ENCODE results near the gene ZCCHC24. TPM values are rescaled to one million over a fixed set of nuclear protein-coding genes. Genes with fewer than 3 reads are reported as not detected.
A peak's percentile ranks its signal among the peaks of the same experiment; 100 is the strongest.

ZCCHC24 gene
- total RNA-seq (10 to 100 TPM in 1 of 6 donors, 1 to 10 TPM in 5; 3.5 to 13.2 (median 6.9) TPM), polyA plus RNA-seq (10 to 100 TPM in 1 of 2 donors, 1 to 10 TPM in 1; 6.6 to 10.4 TPM)

DNA sequence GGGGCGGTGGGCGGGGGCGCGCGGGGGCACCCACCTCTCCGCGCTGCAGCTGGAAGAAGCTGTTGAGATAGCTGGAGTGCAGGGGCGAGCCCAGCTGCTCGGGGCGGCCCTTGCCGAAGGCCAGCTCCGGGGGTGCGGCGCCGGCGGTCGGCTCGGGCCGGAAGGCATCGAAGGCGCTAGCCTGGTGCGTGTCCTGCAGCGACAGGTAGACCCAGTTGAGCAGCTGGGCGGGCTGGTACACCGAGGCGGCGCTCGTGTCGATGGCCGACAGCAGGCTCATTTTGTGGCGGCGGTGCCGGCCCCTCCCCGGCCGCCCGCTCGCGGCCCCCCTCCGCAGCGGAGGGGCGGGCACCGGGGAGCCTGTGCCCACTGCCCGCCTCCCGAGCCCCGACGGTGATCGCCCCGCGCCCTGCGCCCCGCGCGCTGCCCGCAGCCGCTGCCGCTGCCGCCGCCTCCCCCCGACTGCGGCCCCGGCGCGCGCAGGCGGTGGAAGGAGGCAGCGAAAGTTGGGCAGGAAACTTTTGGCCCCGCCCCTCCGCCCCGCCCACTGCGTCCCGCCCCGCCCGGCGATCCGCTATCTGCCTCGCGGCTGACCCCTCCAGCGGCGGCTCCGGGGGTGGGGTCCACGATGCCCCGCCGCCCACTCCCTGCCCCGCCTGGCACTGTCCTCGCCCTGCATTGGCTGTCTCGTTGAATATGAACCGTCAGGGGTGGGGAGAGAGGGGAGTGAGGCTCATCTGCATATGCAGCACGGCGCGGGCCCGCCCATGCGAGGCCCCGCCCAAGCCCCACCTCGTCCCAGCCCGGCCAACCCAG lies at the start of gene ZCCHC24:
Gene ZCCHC24, minus strand, starts transcription at position 464 of the 816 bp plus-strand sequence. Its CDS starts 184 bp downstream, at position 280.
- ATAC-seq (peak; percentile 89 to 96 (median 91)), DNase-seq (peak; percentile 97 to 99 (median 98)), FAIRE-seq (no peak)
- H3K9me3 ChIP-seq: no peaks in the 10 kb centered on the region
- WGBS, 2 donors: 1% methylated on average over 53 to 95 of the region's 95 CpGs
- H3K36me3 ChIP-seq: no peaks in the 10 kb centered on the region
- intact Hi-C loops (cut with DNase I): no loop called here
- H3K4me3 ChIP-seq: peak within 1 kb of the TSS; percentile 77 to 93 (median 88)
- H3K4me1 ChIP-seq: peaks cover 0 to 8% (median 0%) of the 10 kb centered on the region in 3 donors
- TF ChIP-seq, protein P1, sequence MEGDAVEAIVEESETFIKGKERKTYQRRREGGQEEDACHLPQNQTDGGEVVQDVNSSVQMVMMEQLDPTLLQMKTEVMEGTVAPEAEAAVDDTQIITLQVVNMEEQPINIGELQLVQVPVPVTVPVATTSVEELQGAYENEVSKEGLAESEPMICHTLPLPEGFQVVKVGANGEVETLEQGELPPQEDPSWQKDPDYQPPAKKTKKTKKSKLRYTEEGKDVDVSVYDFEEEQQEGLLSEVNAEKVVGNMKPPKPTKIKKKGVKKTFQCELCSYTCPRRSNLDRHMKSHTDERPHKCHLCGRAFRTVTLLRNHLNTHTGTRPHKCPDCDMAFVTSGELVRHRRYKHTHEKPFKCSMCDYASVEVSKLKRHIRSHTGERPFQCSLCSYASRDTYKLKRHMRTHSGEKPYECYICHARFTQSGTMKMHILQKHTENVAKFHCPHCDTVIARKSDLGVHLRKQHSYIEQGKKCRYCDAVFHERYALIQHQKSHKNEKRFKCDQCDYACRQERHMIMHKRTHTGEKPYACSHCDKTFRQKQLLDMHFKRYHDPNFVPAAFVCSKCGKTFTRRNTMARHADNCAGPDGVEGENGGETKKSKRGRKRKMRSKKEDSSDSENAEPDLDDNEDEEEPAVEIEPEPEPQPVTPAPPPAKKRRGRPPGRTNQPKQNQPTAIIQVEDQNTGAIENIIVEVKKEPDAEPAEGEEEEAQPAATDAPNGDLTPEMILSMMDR (IDR thresholded peaks at IDR 0.05): no peak
- H3K27me3 ChIP-seq: no peaks in the 10 kb centered on the region
- H3K27ac ChIP-seq: peak within 1 kb of the TSS; percentile 51 to 77 (median 76)

DNA sequence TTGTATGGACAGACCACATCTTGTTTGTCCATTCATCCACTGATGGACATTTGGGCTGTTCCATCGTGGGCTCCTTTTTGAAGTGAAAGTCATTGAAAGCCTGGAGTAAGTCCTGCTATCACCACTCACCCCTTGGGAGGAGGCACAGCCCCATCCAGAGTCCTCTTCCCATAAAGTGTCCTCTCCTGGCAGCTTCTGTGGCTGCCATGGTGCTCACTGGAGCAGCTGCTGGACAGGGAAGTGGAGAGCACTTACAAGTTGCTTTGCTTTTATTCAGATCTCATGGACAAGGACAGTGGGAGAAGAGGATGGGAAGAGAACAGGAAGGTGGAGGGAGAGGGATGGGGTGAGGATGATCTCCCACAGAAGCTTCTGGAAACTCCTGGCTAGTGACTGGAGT lies 48.4 kb upstream of the ZCCHC24 start:
- 62 to 65% methylated on average over 1 of the region's 1 CpG for WGBS, 2 donors
- TF ChIP-seq, protein P1 (IDR thresholded peaks at IDR 0.05): no peak
- Histone ChIP-seq H3K27ac (no peak overlapping the region), H3K4me3 (no peak overlapping the region), H3K36me3 (no peaks in the 10 kb centered on the region), H3K27me3 (no peaks in the 10 kb centered on the region), H3K4me1 (no peaks in the 10 kb centered on the region), H3K9me3 (no peaks in the 10 kb centered on the region)
- intact Hi-C loops (cut with DNase I): no loop called here
- no peak for ATAC-seq
- FAIRE-seq: no peak
- DNase-seq: no peak

- WGBS, 2 donors: 66 to 81% methylated on average over 3 of the region's 3 CpGs
- FAIRE-seq: no peak
- DNase-seq: no peak
- ATAC-seq: no peak
- no peak overlapping the region for H3K27ac ChIP-seq
- H3K9me3 ChIP-seq: no peaks in the 10 kb centered on the region
- no peaks in the 10 kb centered on the region for H3K4me1 ChIP-seq
- H3K36me3 ChIP-seq: no peaks in the 10 kb centered on the region
- no peaks in the 10 kb centered on the region for H3K27me3 ChIP-seq
- TF ChIP-seq, protein P1 (IDR thresholded peaks at IDR 0.05): no peak
- H3K4me3 ChIP-seq: no peak overlapping the region
- intact Hi-C loops (cut with DNase I): no loop called here
These were observed 47.4 kb upstream of the ZCCHC24 start for GRCh38 chr10:79492839-79493238.

DNA sequence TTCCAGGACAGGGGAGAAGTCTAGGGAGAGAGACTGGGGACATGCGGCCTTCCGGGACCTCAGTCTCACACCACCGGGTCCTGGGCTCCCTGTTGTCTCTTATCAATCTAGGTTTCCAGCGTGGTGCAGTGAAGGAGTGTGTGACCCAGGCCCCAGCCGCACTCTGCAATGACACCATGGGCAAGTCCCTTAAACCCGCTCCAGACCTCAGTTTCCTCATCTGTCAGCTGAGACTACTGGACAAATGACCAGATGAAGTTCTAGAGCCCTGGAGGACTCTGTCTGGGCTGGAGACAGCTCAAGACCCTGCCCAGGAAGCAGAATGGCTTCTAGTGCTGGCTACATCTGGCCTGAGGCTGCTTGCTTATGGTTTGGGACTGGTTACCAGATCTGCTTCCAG lies 46.8 kb upstream of the ZCCHC24 start:
- Histone ChIP-seq H3K4me1 (no peaks in the 10 kb centered on the region), H3K9me3 (no peaks in the 10 kb centered on the region), H3K27me3 (no peaks in the 10 kb centered on the region), H3K27ac (no peak overlapping the region), H3K36me3 (no peaks in the 10 kb centered on the region), H3K4me3 (no peak overlapping the region)
- FAIRE-seq (no peak), DNase-seq (no peak), ATAC-seq (no peak)
- TF ChIP-seq, protein P1 (IDR thresholded peaks at IDR 0.05): no peak
- intact Hi-C loops (cut with DNase I): no loop called here
- WGBS, 2 donors: 94 to 96% methylated on average over 6 of the region's 6 CpGs

Measured in pancreas (tissue), 10 donors.